Brain microvascular endothelial cell (primary cell): ENCODE data around the gene SNAPC2.

Experiments
- DNase-seq: peaks from one replicate; pipeline ENCODE4 v3.0.0-alpha.2; 2020
- H3K27ac ChIP-seq: fragments of 250-450 bp; sonication (Bioruptor Pico); 2 replicates; pipeline ENCODE4 v1.5.1; 2020; ENCODE audit warnings: mild to moderate bottlenecking, moderate library complexity
- H3K27me3 ChIP-seq: fragments of 250-450 bp; sonication (Bioruptor Pico); replicated peaks from 2 replicates; pipeline ENCODE4 v1.5.1; 2020; ENCODE audit warnings: mild to moderate bottlenecking
- H3K36me3 ChIP-seq: fragments of 250-450 bp; sonication (Bioruptor Pico); replicated peaks from 2 replicates; pipeline ENCODE4 v1.5.1; 2020; ENCODE audit warnings: mild to moderate bottlenecking
- H3K4me3 ChIP-seq: 2 replicates; pipeline ENCODE4 v1.5.1; 2011; ENCODE audit warnings: low read depth, mild to moderate bottlenecking, control low read depth, low read length, moderate library complexity
- in situ Hi-C: cut with HindIII; loops from 2 replicates; pipeline ENCODE4 v1.10.0; 2017; ENCODE audit warnings: low sequenced_read_pairs, low pct_ligation_motif_present
- TF ChIP-seq, protein P1 (sequence below): IDR thresholded peaks from 2 replicates; pipeline ENCODE4 v1.5.1; 2011; ENCODE audit warnings: low read depth, mild to moderate bottlenecking, moderate library complexity, low read length, control low read depth, inconsistent platforms; ENCODE audit errors: missing control alignments

Gene SNAPC2

DNA sequence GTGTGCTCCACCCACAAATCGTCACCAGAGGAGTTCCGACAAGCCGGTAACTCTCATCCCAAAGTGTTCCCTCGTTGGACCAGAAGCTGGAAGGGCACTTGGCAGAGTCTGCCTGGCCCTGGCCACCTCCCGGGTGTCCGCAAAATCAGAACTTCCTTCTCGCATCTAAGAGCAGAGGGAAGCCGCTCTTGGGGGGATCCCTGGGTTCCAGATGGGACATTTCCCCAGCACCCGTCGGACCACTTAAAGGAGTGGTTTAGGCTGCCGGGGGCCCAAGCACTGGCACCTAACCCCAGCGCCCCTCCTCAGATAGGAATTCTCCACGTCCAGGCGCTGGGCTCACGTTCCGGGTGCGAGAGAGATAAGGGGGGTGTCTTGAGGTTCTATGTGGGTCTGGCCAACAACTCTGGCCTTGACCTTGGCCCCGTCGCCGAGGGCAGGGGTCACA is 17.3 kb upstream of the SNAPC2 start:
- Histone ChIP-seq H3K36me3 (peaks cover 18% of the 10 kb centered on the region), H3K4me3 (peak overlapping the region; percentile 65)
- in situ Hi-C loops, result no loop called here

DNA sequence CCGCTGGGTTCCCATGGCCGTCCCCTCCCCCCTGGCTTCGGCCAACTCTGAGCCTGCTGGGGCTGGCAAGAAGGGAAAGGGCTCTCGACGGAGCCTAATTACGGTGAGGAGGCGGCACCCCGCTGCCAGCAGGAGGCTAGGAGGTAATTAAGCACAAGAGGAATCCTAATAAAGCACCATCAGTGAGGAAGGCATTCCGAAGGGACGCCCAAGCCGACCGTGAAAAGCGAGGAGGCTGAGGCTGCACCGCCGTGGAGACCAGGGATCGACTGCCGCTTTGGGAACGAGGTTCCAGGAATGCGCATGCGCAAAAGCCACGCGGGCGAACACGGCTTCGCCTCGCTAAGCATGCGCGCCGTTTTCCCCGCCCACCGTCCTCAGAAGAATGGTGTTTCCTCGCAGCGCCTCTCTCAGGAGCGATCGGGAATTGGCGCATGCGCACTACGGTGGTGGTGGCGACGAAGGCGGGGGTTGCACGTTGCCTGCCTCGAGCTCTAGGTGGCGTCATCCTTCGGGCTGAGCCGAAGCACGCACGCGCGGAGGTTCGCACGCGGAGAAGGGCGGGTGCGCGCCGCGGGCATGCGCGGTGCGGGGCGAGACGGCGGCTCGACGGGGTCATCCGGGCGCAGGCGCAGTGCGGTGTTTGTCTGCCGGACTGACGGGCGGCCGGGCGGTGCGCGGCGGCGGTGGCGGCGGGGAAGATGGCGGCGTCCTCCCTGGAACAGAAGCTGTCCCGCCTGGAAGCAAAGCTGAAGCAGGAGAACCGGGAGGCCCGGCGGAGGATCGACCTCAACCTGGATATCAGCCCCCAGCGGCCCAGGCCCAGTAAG is 16.7 kb upstream of the SNAPC2 start, which contains the start of gene MAP2K7:
MAP2K7 (plus strand) TSS at position 634 of the 830 bp plus-strand sequence; CDS start at position 702, 68 bp downstream.
- in situ Hi-C loops, result no loop called here
- peaks cover 18% of the 10 kb centered on the region for H3K36me3 ChIP-seq
- peak; percentile 98 for DNase-seq

More for the DNA sequence above, 17.3 kb upstream of the SNAPC2 start:
- DNase-seq, result no peak
- Histone ChIP-seq H3K27ac (peak overlapping the region; percentile 23), H3K27me3 (no peaks in the 10 kb centered on the region)
- TF ChIP-seq, protein P1, sequence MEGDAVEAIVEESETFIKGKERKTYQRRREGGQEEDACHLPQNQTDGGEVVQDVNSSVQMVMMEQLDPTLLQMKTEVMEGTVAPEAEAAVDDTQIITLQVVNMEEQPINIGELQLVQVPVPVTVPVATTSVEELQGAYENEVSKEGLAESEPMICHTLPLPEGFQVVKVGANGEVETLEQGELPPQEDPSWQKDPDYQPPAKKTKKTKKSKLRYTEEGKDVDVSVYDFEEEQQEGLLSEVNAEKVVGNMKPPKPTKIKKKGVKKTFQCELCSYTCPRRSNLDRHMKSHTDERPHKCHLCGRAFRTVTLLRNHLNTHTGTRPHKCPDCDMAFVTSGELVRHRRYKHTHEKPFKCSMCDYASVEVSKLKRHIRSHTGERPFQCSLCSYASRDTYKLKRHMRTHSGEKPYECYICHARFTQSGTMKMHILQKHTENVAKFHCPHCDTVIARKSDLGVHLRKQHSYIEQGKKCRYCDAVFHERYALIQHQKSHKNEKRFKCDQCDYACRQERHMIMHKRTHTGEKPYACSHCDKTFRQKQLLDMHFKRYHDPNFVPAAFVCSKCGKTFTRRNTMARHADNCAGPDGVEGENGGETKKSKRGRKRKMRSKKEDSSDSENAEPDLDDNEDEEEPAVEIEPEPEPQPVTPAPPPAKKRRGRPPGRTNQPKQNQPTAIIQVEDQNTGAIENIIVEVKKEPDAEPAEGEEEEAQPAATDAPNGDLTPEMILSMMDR, result no peak

DNA sequence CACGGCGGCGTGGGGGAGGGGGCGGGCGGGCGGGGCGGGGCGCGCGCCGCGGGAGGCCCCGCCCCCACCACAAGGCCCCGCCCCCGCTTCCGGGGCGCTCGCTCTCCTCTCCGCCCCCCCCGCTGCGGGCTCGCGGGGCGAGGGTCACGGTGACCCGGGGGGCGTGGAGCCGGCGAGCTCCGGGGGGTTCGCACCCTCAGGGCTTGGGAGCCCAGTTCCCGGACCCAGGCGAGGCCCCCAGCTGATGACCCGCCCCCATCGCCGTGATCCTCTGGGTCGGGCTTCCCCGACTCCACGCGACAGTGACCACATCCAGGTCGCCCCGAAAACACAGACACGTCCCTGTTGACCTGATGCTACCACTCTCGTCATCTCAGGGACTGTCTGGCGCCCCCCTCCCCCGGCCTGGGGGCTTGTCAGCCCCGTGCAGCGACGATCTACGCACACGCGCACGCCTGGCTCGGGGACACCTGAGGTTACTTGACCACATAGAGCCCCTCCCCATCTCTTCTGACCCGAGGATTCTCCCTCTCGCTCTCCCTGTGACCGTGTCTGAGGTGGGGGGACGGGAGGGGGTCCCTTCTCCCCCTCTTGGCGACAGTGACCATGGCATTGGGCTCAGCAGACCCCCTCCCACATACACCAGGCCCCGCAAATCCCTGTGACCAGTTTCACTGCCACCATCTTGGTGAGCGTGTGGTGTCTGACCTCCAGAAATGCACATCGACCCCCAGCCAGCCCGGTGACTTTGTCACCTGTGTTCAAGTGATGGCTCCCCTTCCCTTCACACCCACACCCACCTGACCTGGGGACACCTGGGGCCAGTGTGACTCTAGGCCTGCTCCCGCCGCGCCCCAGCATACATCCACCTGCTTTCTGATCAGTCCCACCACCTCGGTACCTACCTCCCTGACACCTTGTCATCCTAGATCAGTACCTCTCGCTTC is 15.8 kb upstream of the SNAPC2 start:
- Histone ChIP-seq H3K4me3 (peak overlapping the region; percentile 80), H3K27me3 (no peaks in the 10 kb centered on the region), H3K36me3 (peaks cover 13% of the 10 kb centered on the region), H3K27ac (peak overlapping the region; percentile 65)
- in situ Hi-C loops, result no loop called here
- DNase-seq, result no peak
- TF ChIP-seq, protein P1, result no peak

More for the DNA sequence above, 16.7 kb upstream of the SNAPC2 start, which contains the start of gene MAP2K7:
- Histone ChIP-seq H3K27me3 (no peaks in the 10 kb centered on the region), H3K4me3 (peak within 1 kb of the TSS; percentile 80), H3K27ac (peak within 1 kb of the TSS; percentile 65)
- TF ChIP-seq, protein P1, result peak; percentile 59

DNA sequence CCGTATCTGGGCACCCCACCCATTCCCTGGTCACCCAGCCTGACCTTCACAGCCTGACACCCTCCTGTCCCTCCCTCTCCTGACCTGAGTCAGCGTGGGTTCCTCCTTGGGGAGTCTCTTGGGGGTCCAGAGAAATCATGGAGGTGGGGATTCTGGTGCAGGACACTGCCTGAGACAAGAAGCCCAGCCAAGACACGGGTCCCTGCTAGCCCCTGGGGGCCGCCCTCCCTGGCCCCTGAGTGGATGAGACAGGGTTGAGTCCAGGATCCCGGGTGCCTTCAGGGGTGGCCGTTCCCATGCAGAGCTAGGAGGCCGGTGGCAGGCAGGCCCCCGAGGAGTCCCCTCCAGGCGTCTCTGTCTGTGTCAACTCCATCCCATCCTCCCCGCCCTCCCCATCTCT is 14.9 kb upstream of the SNAPC2 start:
- TF ChIP-seq, protein P1, result no peak
- Histone ChIP-seq H3K27me3 (no peaks in the 10 kb centered on the region), H3K27ac (no peak overlapping the region), H3K36me3 (peaks cover 11% of the 10 kb centered on the region), H3K4me3 (no peak overlapping the region)
- in situ Hi-C loops, result no loop called here
- no peak for DNase-seq

DNA sequence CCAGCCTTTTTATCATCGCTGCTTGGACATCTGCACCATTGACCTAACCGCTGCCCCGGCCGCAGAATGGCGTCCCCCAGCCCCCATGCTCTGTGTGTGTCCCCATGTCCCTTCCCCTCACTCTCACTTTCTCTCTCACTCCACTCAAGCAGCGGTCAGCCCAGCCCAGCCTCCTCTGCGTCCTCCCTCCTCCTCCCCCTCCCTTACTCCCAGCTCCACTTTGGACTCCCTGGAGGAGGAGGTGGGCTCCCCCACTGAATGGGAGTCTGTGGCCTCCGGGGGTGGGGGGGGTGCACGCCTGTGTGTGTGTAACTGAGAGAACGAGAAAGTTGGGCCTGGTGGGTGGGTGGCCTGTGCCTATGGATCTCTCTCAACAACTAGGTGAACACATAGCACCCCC is 14.3 kb upstream of the SNAPC2 start:
- TF ChIP-seq, protein P1, result no peak
- Histone ChIP-seq H3K27me3 (no peaks in the 10 kb centered on the region), H3K27ac (no peak overlapping the region), H3K4me3 (no peak overlapping the region), H3K36me3 (peaks cover 15% of the 10 kb centered on the region)
- DNase-seq, result no peak
- in situ Hi-C loops, result no loop called here
